ENCODE data around the gene PLIN4.

Gene PLIN4

GRCh38 chr19:4506449-4507149 lies 11.7 kb downstream of the PLIN4 start:
- DNase-seq (ENCODE audit: low spot score), result peak; percentile 6

GRCh38 chr19:4505570-4506448 lies 12.5 kb downstream of the PLIN4 start:
- no peak for DNase-seq (ENCODE audit: low spot score)

DNA sequence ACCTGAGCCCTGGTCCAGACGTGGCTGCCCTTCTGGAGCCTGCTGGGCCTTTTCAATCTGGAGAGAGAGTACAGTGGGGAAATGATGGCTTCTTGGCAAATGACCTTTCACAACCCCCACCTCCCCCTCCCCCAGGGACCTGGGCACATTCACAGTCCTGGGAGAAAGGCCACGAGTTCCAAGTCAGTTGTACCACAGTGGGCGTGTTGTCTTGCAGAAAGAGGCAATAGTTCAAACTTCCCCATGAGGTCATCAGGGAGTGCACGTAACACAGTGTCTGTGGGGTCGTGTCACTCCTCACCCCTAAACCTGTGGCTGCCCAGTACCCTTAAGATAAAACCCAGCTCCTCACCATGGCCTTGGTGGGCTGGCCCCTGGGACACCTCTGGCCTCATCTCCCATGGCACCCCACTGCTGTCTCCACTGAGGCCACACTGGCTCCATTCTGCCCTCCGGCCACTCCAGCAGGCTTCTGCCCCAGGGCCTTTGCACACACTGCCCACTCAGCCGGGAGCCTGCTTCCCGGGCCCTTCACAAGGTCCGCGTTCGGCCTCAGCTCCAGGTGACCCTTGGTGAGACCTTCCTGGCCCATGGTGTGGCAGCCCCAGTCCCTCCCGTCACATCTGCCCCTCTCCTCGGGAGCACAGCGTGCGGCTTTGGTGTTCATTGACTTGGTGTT lies 13.3 kb downstream of the PLIN4 start:
- DNase-seq (ENCODE audit: low spot score), result no peak

DNA sequence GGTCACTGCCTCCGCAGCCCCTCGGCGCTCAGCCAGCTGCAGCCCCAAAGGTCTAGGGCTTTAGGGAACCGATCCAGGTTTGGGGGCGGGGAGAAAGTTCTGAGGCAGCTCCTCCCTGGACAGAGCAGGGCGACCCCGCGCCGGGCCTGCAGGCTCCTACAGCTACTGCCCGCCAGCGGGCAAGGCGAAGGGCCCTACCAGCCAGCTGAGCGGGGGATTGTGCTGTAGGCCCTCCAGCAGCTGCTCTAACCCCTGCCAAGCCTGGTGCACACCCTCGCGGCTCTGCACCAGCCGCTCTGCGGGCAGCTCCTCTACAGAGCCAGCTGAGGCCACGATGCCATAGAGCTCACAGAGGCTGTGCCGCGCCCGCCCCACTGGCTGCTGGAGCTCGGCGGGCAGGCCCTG lies 14.0 kb downstream of the PLIN4 start:
- DNase-seq (ENCODE audit: low spot score), result no peak

DNA sequence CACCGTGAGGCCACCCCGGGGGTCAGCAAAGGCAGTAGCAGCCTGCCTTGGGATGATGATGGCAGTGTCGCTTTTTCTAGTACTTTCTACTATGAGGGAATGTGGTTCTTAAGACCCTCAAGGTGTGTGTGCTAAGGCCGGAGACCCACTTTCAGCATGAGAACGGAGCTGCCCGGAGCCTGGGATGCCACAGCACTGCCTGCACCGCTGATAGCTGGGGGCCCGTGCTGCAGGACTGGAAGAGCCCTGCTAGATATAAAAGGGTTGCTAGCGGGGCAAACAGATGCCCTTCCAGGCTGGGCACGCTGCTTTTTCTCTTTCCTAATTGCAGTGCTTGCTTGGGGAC lies 14.5 kb downstream of the PLIN4 start:
- DNase-seq (ENCODE audit: low spot score), result no peak

DNA sequence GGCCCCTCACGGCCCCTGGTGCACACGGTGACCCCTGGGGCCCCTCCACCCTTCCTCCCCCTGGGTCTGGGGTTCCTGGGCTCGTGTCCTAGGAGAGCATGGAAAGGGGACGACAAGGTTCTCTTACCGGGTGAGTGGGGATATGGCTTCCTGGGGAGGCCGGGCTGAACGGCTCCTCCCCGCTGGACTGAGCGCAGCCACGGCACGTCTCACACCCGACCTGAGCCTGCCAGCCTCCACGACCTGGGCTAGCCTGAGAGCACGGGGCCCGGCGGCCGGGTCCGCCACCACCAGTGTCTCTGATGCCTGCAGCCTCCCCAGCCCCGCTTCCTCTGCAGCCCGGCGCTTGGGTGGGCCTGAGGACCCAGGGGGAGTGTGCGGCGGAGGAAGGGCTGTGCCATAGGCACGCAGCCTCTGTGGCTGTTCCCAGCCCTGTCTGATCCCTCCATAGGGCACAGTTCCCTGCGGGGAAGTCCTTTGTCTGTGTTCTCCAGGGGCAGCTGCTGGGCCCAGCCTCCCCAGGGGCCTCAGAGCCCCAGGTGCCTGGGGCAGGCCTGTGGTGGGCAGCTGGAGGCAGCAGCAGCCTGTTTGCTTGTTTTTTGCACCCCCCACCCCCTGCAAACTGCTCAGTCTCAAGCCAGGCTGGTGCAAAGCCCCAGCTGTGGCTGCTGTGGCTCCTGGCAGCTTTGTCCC lies 15.0 kb downstream of the PLIN4 start:
- DNase-seq (ENCODE audit: low spot score), result no peak

- no peak for DNase-seq (ENCODE audit: low spot score)
These were observed 15.8 kb downstream of the PLIN4 start for GRCh38 chr19:4502282-4503131.

DNA sequence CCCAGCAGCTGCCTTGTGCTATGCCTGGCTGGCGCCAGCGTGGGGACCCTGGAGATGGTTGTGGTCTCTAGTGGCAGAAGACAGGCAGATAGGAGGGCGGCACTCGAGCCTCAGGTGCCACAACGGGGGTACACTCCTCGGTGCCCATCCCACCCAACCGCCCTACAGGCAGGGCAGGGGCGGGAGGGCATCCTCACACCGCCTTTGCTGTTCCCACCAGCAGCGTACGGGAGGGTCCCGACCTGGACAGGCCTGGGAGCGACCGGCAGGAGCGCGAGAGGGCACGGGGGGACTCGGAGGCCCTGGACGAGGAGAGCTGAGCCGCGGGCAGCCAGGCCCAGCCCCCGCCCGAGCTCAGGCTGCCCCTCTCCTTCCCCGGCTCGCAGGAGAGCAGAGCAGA lies 16.6 kb downstream of the PLIN4 start:
- DNase-seq (ENCODE audit: low spot score), result no peak

GRCh38 chr19:4500841-4501591 lies 17.3 kb downstream of the PLIN4 start:
- no peak for DNase-seq (ENCODE audit: low spot score)

DNA sequence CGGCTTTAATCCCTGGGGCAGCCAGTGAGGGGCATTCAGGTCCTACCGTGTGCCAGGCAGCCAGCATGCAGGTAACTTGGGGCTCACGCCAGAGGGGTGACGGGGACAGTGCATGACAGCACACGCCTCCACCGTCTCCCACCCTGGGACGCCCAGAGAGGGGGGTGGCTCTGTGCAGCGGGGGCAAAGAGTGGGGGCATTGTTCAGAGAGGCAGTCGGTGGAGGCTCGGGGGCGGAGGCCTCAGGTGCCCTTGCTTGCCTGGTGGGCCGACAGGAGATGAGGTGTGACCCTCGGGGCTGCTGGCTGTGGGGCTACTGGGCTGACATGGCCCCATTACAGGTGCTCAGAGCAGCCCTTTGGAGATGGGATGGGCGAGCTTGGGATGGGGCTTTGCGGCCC lies 18.4 kb downstream of the PLIN4 start:
- no peak for DNase-seq (ENCODE audit: low spot score)

- no peak for DNase-seq (ENCODE audit: low spot score)
These were observed 19.0 kb downstream of the PLIN4 start for GRCh38 chr19:4499318-4499717.

DNA sequence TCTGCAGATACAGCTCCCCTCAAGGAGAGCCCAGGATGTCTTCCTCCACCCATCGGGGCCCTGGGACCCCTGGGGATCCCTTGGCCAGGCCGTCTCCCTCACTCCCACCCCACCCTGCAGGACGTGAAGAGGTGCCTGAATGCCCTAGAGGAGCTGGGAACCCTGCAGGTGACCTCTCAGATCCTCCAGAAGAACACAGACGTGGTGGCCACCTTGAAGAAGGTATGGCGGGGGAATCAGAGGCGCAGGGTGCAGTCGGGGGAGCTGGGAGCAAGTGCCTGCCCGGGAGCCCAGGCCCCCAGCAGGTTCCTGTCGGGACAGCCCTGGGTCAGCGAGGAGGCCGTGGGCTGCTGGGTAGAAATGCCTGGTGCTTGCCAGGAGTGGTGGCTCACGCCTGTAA lies 19.6 kb downstream of the PLIN4 start:
- DNase-seq (ENCODE audit: low spot score), result no peak

GRCh38 chr19:4497770-4498389 lies 20.4 kb downstream of the PLIN4 start:
- DNase-seq (ENCODE audit: low spot score), result no peak

DNA sequence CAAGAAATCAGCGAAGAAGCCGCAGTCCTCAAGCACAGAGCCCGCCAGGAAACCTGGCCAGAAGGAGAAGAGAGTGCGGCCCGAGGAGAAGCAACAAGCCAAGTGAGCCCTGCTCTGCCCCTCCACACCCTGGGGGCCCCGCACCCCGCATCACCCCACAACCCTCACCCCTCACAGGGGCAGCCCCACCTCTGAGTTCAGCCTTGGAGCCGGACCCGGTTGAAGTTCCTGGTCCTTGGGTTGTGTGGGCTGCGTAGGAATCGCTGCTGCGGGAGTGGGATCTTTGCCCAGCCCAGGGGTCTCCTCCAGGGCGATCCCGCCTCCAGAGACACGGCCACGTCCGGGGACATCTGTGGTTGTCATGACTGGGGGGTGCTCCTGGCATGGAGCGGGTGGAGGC lies 22.0 kb downstream of the PLIN4 start:
- no peak for DNase-seq (ENCODE audit: low spot score)

DNA sequence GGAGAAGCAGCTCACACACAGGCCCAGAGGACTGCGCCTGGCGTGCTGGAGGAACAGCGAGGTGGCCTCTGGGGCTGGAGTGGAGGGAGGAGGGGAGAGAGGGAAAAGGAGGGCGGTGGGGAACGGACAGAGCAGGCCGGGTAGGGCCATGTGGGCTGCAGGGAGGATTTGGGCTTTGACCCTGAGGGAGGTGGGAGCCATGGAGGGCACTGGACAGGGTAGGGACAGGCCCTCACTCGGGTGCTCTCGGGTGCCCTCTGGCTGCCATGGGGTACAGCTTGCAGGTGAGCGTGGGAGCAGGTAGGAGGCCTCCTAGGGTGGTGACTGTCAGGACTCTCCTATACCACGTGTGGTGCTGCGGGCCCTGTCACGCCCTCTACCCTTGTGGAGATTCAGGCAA lies 22.8 kb downstream of the PLIN4 start:
- DNase-seq (ENCODE audit: low spot score), result no peak

- no peak for DNase-seq (ENCODE audit: low spot score)
These were observed 23.6 kb downstream of the PLIN4 start for GRCh38 chr19:4494691-4495064.

- DNase-seq (ENCODE audit: low spot score), result no peak
These were observed 24.2 kb downstream of the PLIN4 start for GRCh38 chr19:4493929-4494690.

DNA sequence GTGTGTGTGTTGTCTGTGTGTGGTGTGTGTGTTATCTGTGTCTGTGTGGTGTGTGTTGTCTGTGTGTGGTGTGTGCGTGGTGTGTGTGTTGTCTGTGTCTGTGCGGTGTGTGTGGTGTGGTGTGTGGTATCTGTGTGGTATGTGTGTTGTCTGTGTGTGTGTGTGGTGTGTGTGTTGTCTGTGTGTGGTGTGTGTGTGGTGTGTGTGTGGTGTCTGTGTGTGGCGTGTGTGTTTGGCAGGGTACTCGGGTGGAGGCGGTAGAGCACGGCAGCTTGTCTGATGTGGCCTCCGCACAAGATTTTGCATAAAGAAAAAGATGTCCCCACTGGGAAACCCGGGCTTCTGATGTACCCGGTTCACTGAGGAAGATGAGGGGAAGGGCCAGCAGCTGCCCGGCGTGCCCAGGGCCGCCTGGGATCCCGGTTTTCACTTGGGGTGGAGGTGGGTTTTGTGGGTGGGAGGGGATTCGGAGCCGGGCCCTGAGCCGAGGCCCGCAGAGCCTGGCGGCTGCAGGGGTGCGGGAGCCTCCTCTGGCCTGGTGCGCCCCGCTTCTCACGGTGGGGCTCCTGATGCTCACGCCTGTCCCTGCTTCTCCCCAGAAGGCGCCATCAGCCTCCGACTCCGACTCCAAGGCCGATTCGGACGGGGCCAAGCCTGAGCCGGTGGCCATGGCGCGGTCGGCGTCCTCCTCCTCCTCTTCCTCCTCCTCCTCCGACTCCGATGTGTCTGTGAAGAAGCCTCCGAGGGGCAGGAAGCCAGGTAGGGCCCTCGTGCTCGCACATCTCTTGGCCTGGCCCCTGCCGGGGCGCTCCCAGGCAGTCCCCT lies 25.0 kb downstream of the PLIN4 start:
- no peak for DNase-seq (ENCODE audit: low spot score)
